HG02970 (cell line): ENCODE results near the gene DEFB125.

Experiments used
- ATAC-seq: cut with Tn5 transposase; IDR thresholded peaks from one replicate; pipeline ENCODE4 v1.9.1; 2021; ENCODE audit warnings: mild to moderate bottlenecking, moderate library complexity, moderate number of reproducible peaks; ENCODE audit not compliant: unreplicated experiment, low FRiP score

The DEFB125 gene

DNA sequence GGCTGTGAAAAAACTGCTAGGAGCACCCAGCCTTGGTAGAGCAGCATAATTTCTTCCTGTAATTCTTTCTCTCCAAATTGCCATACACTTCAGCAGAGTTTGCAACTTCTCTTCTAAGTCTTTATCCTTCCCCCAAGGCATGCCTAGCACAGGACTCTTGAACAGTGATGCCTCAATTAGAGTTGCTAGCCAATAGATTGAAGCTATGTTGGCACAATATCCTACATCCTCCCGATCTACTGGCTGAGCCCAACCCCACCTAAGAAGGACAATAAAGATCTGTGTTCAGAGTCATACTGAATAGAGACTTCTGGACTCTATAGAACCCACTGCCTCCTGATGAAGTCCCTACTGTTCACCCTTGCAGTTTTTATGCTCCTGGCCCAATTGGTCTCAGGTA, 54.8 kb downstream of the DEFB125 start, which contains the start of gene DEFB126:
DEFB126 (plus strand) TSS at position 301 of the 400 bp plus-strand sequence; CDS start at position 340, 39 bp downstream.
- no peak for ATAC-seq

DNA sequence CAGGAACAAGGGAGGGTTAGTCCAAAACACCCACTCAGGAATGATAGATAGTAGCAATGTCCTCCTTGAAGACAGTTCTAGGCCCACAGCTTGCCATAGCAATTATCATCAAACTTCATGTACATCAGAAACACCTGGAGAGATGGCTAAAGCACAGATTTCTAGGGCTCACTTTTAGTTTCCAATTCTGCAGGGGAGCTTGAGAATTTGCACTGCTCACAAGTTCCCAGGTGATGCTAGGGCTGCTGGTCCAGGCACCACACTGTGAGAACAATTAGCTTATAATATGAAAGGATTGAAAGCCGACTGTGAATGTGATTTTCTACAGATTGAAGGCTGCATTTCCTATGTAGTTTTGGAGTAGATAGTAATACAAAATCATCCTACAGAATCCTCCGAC, 58.4 kb downstream of the DEFB125 start:
- no peak for ATAC-seq
